B cell (primary cell): ENCODE measurements around the gene ITGA7. TPM values are rescaled to one million over a fixed set of nuclear protein-coding genes. Genes with fewer than 3 reads are reported as not detected.

ENCODE experiments used
- ATAC-seq: fragments of 200-7000 bp; cut with Tn5 transposase; one replicate; pipeline ENCODE4 v1.10.0; 2021; ENCODE audit warnings: low read depth, mild to moderate bottlenecking, moderate number of reproducible peaks, moderate library complexity
- CTCF ChIA-PET: fragments of 350-600 bp; sonication (Branson Sonifier 250); formaldehyde crosslinking; loops from one replicate; lab custom pipeline; 2021; ENCODE audit warnings: antibody characterized with exemption, inconsistent platforms; lab: Charles Lee
- POLR2A ChIA-PET: fragments of 350-600 bp; sonication (Branson Sonifier 250); formaldehyde crosslinking; loops from one replicate; lab custom pipeline; 2021; ENCODE audit warnings: antibody characterized with exemption; lab: Charles Lee
- DNase-seq: peaks from one replicate; pipeline ENCODE4 v3.0.0; 2013
- H2AFZ ChIP-seq: 2 replicates; pipeline ENCODE4 v1.6.1; 2012; ENCODE audit warnings: mild to moderate bottlenecking, low read depth, low read length; ENCODE audit not compliant: insufficient read depth, poor library complexity, severe bottlenecking
- H3K27ac ChIP-seq, 2 donors: 1 replicate in 1 of 2; 2 replicates in 1 of 2; pipeline ENCODE4 v1.5.1; 2012 to 2013; ENCODE audit warnings: low read length in 2 of 2, mild to moderate bottlenecking in 2 of 2, moderate library complexity in 1 of 2
- H3K27me3 ChIP-seq, 4 experiments: fragments of 200-600 bp in 1 of 4; sonication (generic) in 1 of 4; replicated peaks in 1 of 4; 1 replicate in 2 of 4; 2 replicates in 2 of 4; pipeline versions ENCODE4 v1.6.1 to v1.7.0; 2013 to 2016; ENCODE audit warnings: low read length in 3 of 4, mild to moderate bottlenecking in 2 of 4, mixed read lengths in 1 of 4, moderate library complexity in 1 of 4; ENCODE audit not compliant: insufficient read depth in 4 of 4, control insufficient read depth in 3 of 4; ENCODE audit errors: control extremely low read depth in 1 of 4
- H3K36me3 ChIP-seq, 2 experiments: replicated peaks in 1 of 2; 1 replicate in 1 of 2; 2 replicates in 1 of 2; pipeline versions ENCODE4 v1.6.1 to v1.7.1; 2013; ENCODE audit warnings: low read length in 1 of 2; ENCODE audit not compliant: insufficient read depth in 2 of 2, control insufficient read depth in 1 of 2; ENCODE audit errors: control extremely low read depth in 1 of 2, extremely low read depth in 1 of 2
- H3K4me1 ChIP-seq, 2 donors: fragments of 200-600 bp in 1 of 2; sonication (generic) in 1 of 2; 1 replicate in 1 of 2; 2 replicates in 1 of 2; pipeline versions ENCODE4 v1.5.1 to v1.6.1; 2013 to 2017; ENCODE audit warnings: low read length in 2 of 2; ENCODE audit not compliant: control insufficient read depth in 2 of 2, insufficient read depth in 2 of 2
- H3K4me2 ChIP-seq: replicated peaks from 2 replicates; pipeline ENCODE3; 2012; ENCODE audit warnings: mild to moderate bottlenecking, low read depth, low read length; ENCODE audit not compliant: poor library complexity, severe bottlenecking
- H3K4me3 ChIP-seq, 5 experiments: fragments of 200-600 bp in 1 of 5; sonication (generic) in 1 of 5; 1 replicate in 3 of 5; 2 replicates in 2 of 5; pipeline versions ENCODE4 v1.5.1 to v1.7.0; 2011 to 2016; ENCODE audit warnings: low read length in 4 of 5, mild to moderate bottlenecking in 4 of 5, low read depth in 2 of 5, control low read depth in 1 of 5, moderate library complexity in 1 of 5; ENCODE audit not compliant: insufficient read depth in 1 of 5; ENCODE audit errors: control extremely low read depth in 1 of 5, extremely low read depth in 1 of 5
- H3K79me2 ChIP-seq: fragments of 200-600 bp; sonication (generic); one replicate; pipeline ENCODE4 v1.6.0; 2016; ENCODE audit warnings: low read length; ENCODE audit not compliant: control insufficient read depth, insufficient read depth
- H3K9ac ChIP-seq: fragments of 200-600 bp; sonication (generic); 2 replicates; pipeline ENCODE4 v1.6.1; 2017; ENCODE audit warnings: mild to moderate bottlenecking, low read length, moderate library complexity
- H3K9me3 ChIP-seq, 3 donors: one replicate each; pipeline versions ENCODE4 v1.6.1 to v1.7.1; 2013; ENCODE audit warnings: low read length in 2 of 3; ENCODE audit not compliant: control insufficient read depth in 2 of 3, insufficient read depth in 1 of 3; ENCODE audit errors: control extremely low read depth in 1 of 3
- H4K20me1 ChIP-seq: 2 replicates; pipeline ENCODE4 v1.6.0; 2012; ENCODE audit warnings: mild to moderate bottlenecking, low read length; ENCODE audit not compliant: insufficient read depth, control insufficient read depth, poor library complexity, severe bottlenecking
- H3K27ac Mint-ChIP-seq: one replicate; pipeline ENCODE4 v1.8.0; 2021; ENCODE audit warnings: mixed read lengths
- H3K27me3 Mint-ChIP-seq: one replicate; pipeline ENCODE4 v1.8.0; 2021; ENCODE audit warnings: mixed read lengths
- H3K4me1 Mint-ChIP-seq: one replicate; pipeline ENCODE4 v1.8.0; 2021; ENCODE audit warnings: mixed read lengths
- H3K4me3 Mint-ChIP-seq: one replicate; pipeline ENCODE4 v1.8.0; 2021; ENCODE audit warnings: mixed read lengths
- H3K9me3 Mint-ChIP-seq: one replicate; pipeline ENCODE4 v1.8.0; 2022; ENCODE audit warnings: mixed read lengths; ENCODE audit not compliant: insufficient read depth
- CTCF ChIP-seq: fragments of 200-600 bp; IDR thresholded peaks from one replicate; pipeline ENCODE4 v1.8.0; 2022; ENCODE audit warnings: antibody characterized with exemption, mild to moderate bottlenecking
- EZH2 ChIP-seq: IDR thresholded peaks from 2 replicates; pipeline ENCODE4 v1.6.1; 2012; ENCODE audit warnings: borderline replicate concordance, low read depth, mild to moderate bottlenecking, moderate library complexity, low read length; ENCODE audit not compliant: insufficient read depth, poor library complexity, severe bottlenecking
- WGBS: methylation state at CpG from one replicate; pipeline ENCODE4 v1.1.5; 2013; ENCODE audit warnings: missing lambda C conversion rate; ENCODE audit not compliant: insufficient coverage; 5-methylcytosine and 5-hydroxymethylcytosine counted together
- intact Hi-C: fragments of 100-400 bp; cut with micrococcal nuclease; formaldehyde crosslinking; loops from one replicate; pipeline ENCODE4 v1.10.0; 2022
- polyA plus RNA-seq: library from polyadenylated mRNA; depleted of rRNA; stranded (reverse); fragments of >200 nt; gene quantifications from 2 replicates; pipeline ENCODE4 v1.2.3, GENCODE V29; 2012
- total RNA-seq, 2 donors: library from RNA; stranded (reverse); fragments of 120-200 nt in 1 of 2; gene quantifications; 1 replicate in 1 of 2; 2 replicates in 1 of 2; pipeline versions ENCODE4 v1.2.3 to v1.2.4, GENCODE V29; 2013 to 2022

ITGA7 gene
- total and polyA plus RNA-seq, 2 donors (not counting 1 experiment from before 2014, with no cell fraction given) = 2.4 to 3.3 TPM

GRCh38 chr12:55637467-55637866 is 70.2 kb downstream of the ITGA7 start:
- no peak overlapping the region for H3K9ac ChIP-seq
- no peaks in the 10 kb centered on the region for H3K9me3 Mint-ChIP-seq
- no peak overlapping the region for H3K27ac ChIP-seq
- no peak overlapping the region for H3K4me2 ChIP-seq
- no peak overlapping the region for H3K4me3 Mint-ChIP-seq
- TF ChIP-seq EZH2 (no peak), CTCF (no peak)
- H3K4me1 Mint-ChIP-seq = peaks cover 16% of the 10 kb centered on the region
- no peaks in the 10 kb centered on the region for H4K20me1 ChIP-seq
- H3K79me2 ChIP-seq = no peaks in the 10 kb centered on the region
- peaks cover 14 to 15% of the 10 kb centered on the region in 2 donors for H3K4me1 ChIP-seq
- no peak overlapping the region for H3K27ac Mint-ChIP-seq
- intact Hi-C loops = no loop called here
- peaks cover 19% of the 10 kb centered on the region for H3K27me3 Mint-ChIP-seq
- H3K36me3 ChIP-seq = no peaks in the 10 kb centered on the region
- no peak for DNase-seq
- no peak overlapping the region for H2AFZ ChIP-seq
- ChIA-PET POLR2A (no interaction called here), CTCF (no interaction called here)
- H3K4me3 ChIP-seq = no peak overlapping the region
- no peak for ATAC-seq
- H3K27me3 ChIP-seq = peaks cover 0 to 17% (median 3%) of the 10 kb centered on the region in 4 experiments
- 89% methylated on average over 11 of the region's 15 CpGs for WGBS
- peaks cover 0 to 3% (median 0%) of the 10 kb centered on the region in 3 donors for H3K9me3 ChIP-seq

- peaks cover 0 to 3% (median 0%) of the 10 kb centered on the region in 3 donors for H3K9me3 ChIP-seq
- H3K4me1 ChIP-seq = peaks cover 8% of the 10 kb centered on the region in 2 donors
- ChIA-PET CTCF (no interaction called here), POLR2A (no interaction called here)
- WGBS = 85% methylated on average over 6 of the region's 6 CpGs
- ATAC-seq = no peak
- H3K9ac ChIP-seq = no peak within 1 kb of the TSS
- H2AFZ ChIP-seq = no peak within 1 kb of the TSS
- H4K20me1 ChIP-seq = no peaks in the 10 kb centered on the region
- H3K27ac Mint-ChIP-seq = no peak within 1 kb of the TSS
- no peaks in the 10 kb centered on the region for H3K36me3 ChIP-seq
- intact Hi-C loops = no loop called here
- no peak within 1 kb of the TSS for H3K4me3 Mint-ChIP-seq
- peaks cover 0 to 17% (median 3%) of the 10 kb centered on the region in 4 experiments for H3K27me3 ChIP-seq
- no peak for DNase-seq
- no peak within 1 kb of the TSS for H3K4me3 ChIP-seq
- H3K27me3 Mint-ChIP-seq = peaks cover 19% of the 10 kb centered on the region
- H3K9me3 Mint-ChIP-seq = no peaks in the 10 kb centered on the region
- no peak within 1 kb of the TSS for H3K4me2 ChIP-seq
- H3K79me2 ChIP-seq = no peaks in the 10 kb centered on the region
- peaks cover 9% of the 10 kb centered on the region for H3K4me1 Mint-ChIP-seq
- H3K27ac ChIP-seq = no peak within 1 kb of the TSS
- TF ChIP-seq EZH2 (no peak), CTCF (no peak)
Measured at GRCh38 chr12:55636853-55637252, 70.9 kb downstream of the ITGA7 start, which contains the start of gene OR10P1. OR10P1 (plus strand) TSS chr12:55636892; CDS start chr12:55636892, 0 bp downstream.
